ENCODE data around the gene TELO2. TPM values are rescaled to one million over a fixed set of nuclear protein-coding genes. Genes with fewer than 3 reads are reported as not detected.

The TELO2 gene
- total RNA-seq, 2 donors from 2014 or later: 85.0 to 91.7 TPM

GRCh38 chr16:1451702-1452392, 41.3 kb upstream of the TELO2 start:
- H3K36me3 Mint-ChIP-seq (ENCODE audit: low read depth): peaks cover 31% of the 10 kb centered on the region
- no peak overlapping the region for H3K4me3 Mint-ChIP-seq
- no peak for TF ChIP-seq CTCF (conservative IDR thresholded peaks at IDR 0.05)
- no peaks in the 10 kb centered on the region for H3K4me1 ChIP-seq (ENCODE audit: control insufficient read depth, insufficient read depth, low read length)
- H3K9me3 Mint-ChIP-seq: no peaks in the 10 kb centered on the region
- H3K9ac ChIP-seq (ENCODE audit: extremely low read depth, low read length, poor library complexity, severe bottlenecking): no peak overlapping the region
- H3K27ac Mint-ChIP-seq: no peak overlapping the region
- no peaks in the 10 kb centered on the region for H3K27me3 ChIP-seq (ENCODE audit: control insufficient read depth, insufficient read depth, low read length, poor library complexity, severe bottlenecking)
- no peak overlapping the region for H3K27ac ChIP-seq (ENCODE audit: low read depth, low read length)
- no peaks in the 10 kb centered on the region for H3K4me1 Mint-ChIP-seq
- no peaks in the 10 kb centered on the region for H3K27me3 Mint-ChIP-seq (ENCODE audit: insufficient read depth)
- no peak overlapping the region for H3K4me3 ChIP-seq (ENCODE audit: low read length)
- peaks cover 13% of the 10 kb centered on the region for H3K36me3 ChIP-seq (ENCODE audit: control insufficient read depth, insufficient read depth, low read length)
- no peaks in the 10 kb centered on the region for H3K9me3 ChIP-seq (ENCODE audit: control insufficient read depth, low read length)
- 94 to 95% methylated on average over 30 to 34 of the region's 34 CpGs for WGBS, 2 experiments (ENCODE audit: insufficient coverage in 1 of 2, insufficient read length in 1 of 2)
- no peak for DNase-seq

- Histone ChIP-seq H3K9me3 (ENCODE audit: control insufficient read depth, low read length) (no peaks in the 10 kb centered on the region), H3K27me3 (ENCODE audit: control insufficient read depth, insufficient read depth, low read length, poor library complexity, severe bottlenecking) (no peaks in the 10 kb centered on the region), H3K36me3 (ENCODE audit: control insufficient read depth, insufficient read depth, low read length) (peaks cover 13% of the 10 kb centered on the region), H3K9ac (ENCODE audit: extremely low read depth, low read length, poor library complexity, severe bottlenecking) (no peak overlapping the region), H3K4me3 (ENCODE audit: low read length) (no peak overlapping the region), H3K27ac (ENCODE audit: low read depth, low read length) (no peak overlapping the region), H3K4me1 (ENCODE audit: control insufficient read depth, insufficient read depth, low read length) (no peaks in the 10 kb centered on the region)
- no peak for TF ChIP-seq CTCF (conservative IDR thresholded peaks at IDR 0.05)
- H3K27me3 Mint-ChIP-seq (ENCODE audit: insufficient read depth): no peaks in the 10 kb centered on the region
- no peak for DNase-seq
- H3K4me1 Mint-ChIP-seq: no peaks in the 10 kb centered on the region
- H3K9me3 Mint-ChIP-seq: no peaks in the 10 kb centered on the region
- 93 to 97% methylated on average over 12 to 20 of the region's 20 CpGs for WGBS, 2 experiments (ENCODE audit: insufficient coverage in 1 of 2, insufficient read length in 1 of 2)
- no peak overlapping the region for H3K27ac Mint-ChIP-seq
- H3K36me3 Mint-ChIP-seq (ENCODE audit: low read depth): peaks cover 31% of the 10 kb centered on the region
- H3K4me3 Mint-ChIP-seq: no peak overlapping the region
Observed at GRCh38 chr16:1452530-1452929, 40.6 kb upstream of the TELO2 start.

- no peak for TF ChIP-seq CTCF (conservative IDR thresholded peaks at IDR 0.05)
- no peak overlapping the region for H3K27ac Mint-ChIP-seq
- no peak overlapping the region for H3K4me3 ChIP-seq (ENCODE audit: low read length)
- no peaks in the 10 kb centered on the region for H3K9me3 ChIP-seq (ENCODE audit: control insufficient read depth, low read length)
- H3K4me1 Mint-ChIP-seq: no peaks in the 10 kb centered on the region
- no peaks in the 10 kb centered on the region for H3K4me1 ChIP-seq (ENCODE audit: control insufficient read depth, insufficient read depth, low read length)
- H3K4me3 Mint-ChIP-seq: no peak overlapping the region
- H3K9ac ChIP-seq (ENCODE audit: extremely low read depth, low read length, poor library complexity, severe bottlenecking): no peak overlapping the region
- H3K36me3 Mint-ChIP-seq (ENCODE audit: low read depth): peaks cover 25% of the 10 kb centered on the region
- DNase-seq: no peak
- 96 to 100% methylated on average over 14 to 19 of the region's 19 CpGs for WGBS, 2 experiments (ENCODE audit: insufficient coverage in 1 of 2, insufficient read length in 1 of 2)
- H3K27me3 ChIP-seq (ENCODE audit: control insufficient read depth, insufficient read depth, low read length, poor library complexity, severe bottlenecking): no peaks in the 10 kb centered on the region
- H3K27me3 Mint-ChIP-seq (ENCODE audit: insufficient read depth): no peaks in the 10 kb centered on the region
- H3K36me3 ChIP-seq (ENCODE audit: control insufficient read depth, insufficient read depth, low read length): peaks cover 13% of the 10 kb centered on the region
- H3K9me3 Mint-ChIP-seq: no peaks in the 10 kb centered on the region
- no peak overlapping the region for H3K27ac ChIP-seq (ENCODE audit: low read depth, low read length)
Observed at GRCh38 chr16:1453316-1453715, 39.8 kb upstream of the TELO2 start.
